ENCODE measurements around the gene ENOX2.

ENOX2 gene

GRCh38 chrX:130885996-130886395 is 17.0 kb downstream of the ENOX2 start:
- no peak for DNase-seq
- in situ Hi-C loops (cut with HindIII; ENCODE audit: low pct_ligation_motif_present, low sequenced_read_pairs): no loop called here
- no peak overlapping the region for H3K4me3 ChIP-seq (ENCODE audit: low read depth, low read length)
- no peak for TF ChIP-seq CTCF (IDR thresholded peaks at IDR 0.05; ENCODE audit: low read depth, low read length, missing control alignments)
- H3K27me3 ChIP-seq (replicated peaks): no peaks in the 10 kb centered on the region
- H3K27ac ChIP-seq: no peak overlapping the region
- no peaks in the 10 kb centered on the region for H3K36me3 ChIP-seq (replicated peaks)

GRCh38 chrX:130885508-130885907 is 17.5 kb downstream of the ENOX2 start:
- Histone ChIP-seq H3K27me3 (replicated peaks) (no peaks in the 10 kb centered on the region), H3K36me3 (replicated peaks) (no peaks in the 10 kb centered on the region), H3K4me3 (ENCODE audit: low read depth, low read length) (no peak overlapping the region), H3K27ac (no peak overlapping the region)
- no peak for TF ChIP-seq CTCF (IDR thresholded peaks at IDR 0.05; ENCODE audit: low read depth, low read length, missing control alignments)
- DNase-seq: no peak
- in situ Hi-C loops (cut with HindIII; ENCODE audit: low pct_ligation_motif_present, low sequenced_read_pairs): no loop called here

DNA sequence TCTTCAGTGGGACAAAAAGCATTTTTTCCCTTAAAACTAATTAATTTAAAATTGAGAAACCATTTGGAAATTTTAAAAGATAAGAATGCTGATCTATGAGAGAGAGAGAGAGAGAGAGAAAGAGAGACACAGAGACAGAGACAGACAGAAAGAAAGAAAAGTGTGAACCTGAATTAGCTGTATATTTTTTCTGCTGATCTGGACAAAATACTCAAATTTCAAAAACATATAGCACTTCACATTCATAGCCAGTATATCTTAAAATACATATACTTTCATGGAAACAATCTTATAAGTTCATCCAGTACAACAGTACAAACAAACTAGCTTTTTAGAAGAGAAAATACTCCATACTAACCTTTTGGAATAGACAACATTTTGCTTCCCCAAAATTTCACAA is 18.4 kb downstream of the ENOX2 start:
- in situ Hi-C loops (cut with HindIII; ENCODE audit: low pct_ligation_motif_present, low sequenced_read_pairs): no loop called here
- no peak overlapping the region for H3K27ac ChIP-seq
- TF ChIP-seq CTCF (IDR thresholded peaks at IDR 0.05; ENCODE audit: low read depth, low read length, missing control alignments): no peak

DNA sequence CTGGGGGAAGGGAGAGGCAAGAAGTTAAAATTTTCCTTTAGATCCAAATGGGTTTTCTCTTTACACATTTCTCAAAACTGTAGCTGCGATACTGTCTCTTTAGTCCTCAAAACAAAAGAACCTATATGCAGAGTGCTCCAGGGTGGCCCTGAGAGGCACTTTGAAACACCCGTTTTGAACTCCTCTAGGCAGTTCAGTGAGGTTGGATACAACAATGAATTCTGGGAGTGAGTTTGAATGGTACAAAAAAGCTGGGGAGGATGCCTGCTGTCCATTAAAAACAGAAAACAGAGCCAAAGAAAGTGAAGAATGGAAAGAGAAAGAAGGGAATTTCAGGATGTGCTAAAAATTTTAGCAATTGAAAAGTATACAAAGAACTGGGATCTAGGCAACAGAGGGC is 23.1 kb downstream of the ENOX2 start:
- in situ Hi-C loops (cut with HindIII; ENCODE audit: low pct_ligation_motif_present, low sequenced_read_pairs): no loop called here
- Histone ChIP-seq H3K36me3 (replicated peaks) (no peaks in the 10 kb centered on the region), H3K4me3 (ENCODE audit: low read depth, low read length) (no peak overlapping the region), H3K27ac (no peak overlapping the region), H3K27me3 (replicated peaks) (no peaks in the 10 kb centered on the region)
- no peak for TF ChIP-seq CTCF (IDR thresholded peaks at IDR 0.05; ENCODE audit: low read depth, low read length, missing control alignments)
- DNase-seq: no peak

More for the DNA sequence above, 18.4 kb downstream of the ENOX2 start:
- Histone ChIP-seq H3K36me3 (replicated peaks) (no peaks in the 10 kb centered on the region), H3K27me3 (replicated peaks) (no peaks in the 10 kb centered on the region), H3K4me3 (ENCODE audit: low read depth, low read length) (no peak overlapping the region)
- DNase-seq: no peak

GRCh38 chrX:130878350-130879341 is 24.4 kb downstream of the ENOX2 start:
- no peaks in the 10 kb centered on the region for H3K27me3 ChIP-seq (replicated peaks)
- peak; percentile 56 for DNase-seq
- TF ChIP-seq CTCF (IDR thresholded peaks at IDR 0.05; ENCODE audit: low read depth, low read length, missing control alignments): no peak
- H3K4me3 ChIP-seq (ENCODE audit: low read depth, low read length): no peak overlapping the region
- in situ Hi-C loops (cut with HindIII; ENCODE audit: low pct_ligation_motif_present, low sequenced_read_pairs): no loop called here
- H3K27ac ChIP-seq: no peak overlapping the region
- H3K36me3 ChIP-seq (replicated peaks): no peaks in the 10 kb centered on the region

Measured in brain microvascular endothelial cell (primary cell).